Stimulated activated memory B cell treated with anti-CD40 and anti-IgM and Interleukin-4, amounts not matched to agents 10 μg/mL and 1 μg/mL and 100 μg/mL, for 72 hours (primary cell): ENCODE measurements around the gene DPP6.

Experiments used
- ATAC-seq: fragments of 150-1000 bp; cut with Tn5 transposase; 2 replicates; pipeline ENCODE4 v1.10.0; 2021
- H3K27ac Mint-ChIP-seq: one replicate; pipeline ENCODE4 v1.8.0; 2022; ENCODE audit warnings: mild to moderate bottlenecking, mixed read lengths
- H3K27me3 Mint-ChIP-seq: one replicate; pipeline ENCODE4 v1.8.0; 2022; ENCODE audit warnings: mixed read lengths
- H3K36me3 Mint-ChIP-seq: one replicate; pipeline ENCODE4 v1.8.0; 2022; ENCODE audit warnings: mixed read lengths
- H3K4me1 Mint-ChIP-seq: one replicate; pipeline ENCODE4 v1.8.0; 2022; ENCODE audit warnings: mixed read lengths
- H3K4me3 Mint-ChIP-seq: one replicate; pipeline ENCODE4 v1.8.0; 2022; ENCODE audit warnings: mild to moderate bottlenecking, moderate library complexity, mixed read lengths
- H3K9me3 Mint-ChIP-seq: one replicate; pipeline ENCODE4 v1.8.0; 2022; ENCODE audit warnings: mixed read lengths

The DPP6 gene

GRCh38 chr7:154306036-154306435, 253.8 kb downstream of the DPP6 start:
- H3K36me3 Mint-ChIP-seq, result no peaks in the 10 kb centered on the region
- H3K27ac Mint-ChIP-seq, result no peak overlapping the region
- no peak overlapping the region for H3K4me3 Mint-ChIP-seq

GRCh38 chr7:154308928-154309327, 256.7 kb downstream of the DPP6 start:
- Mint-ChIP-seq H3K27me3 (no peaks in the 10 kb centered on the region), H3K27ac (no peak overlapping the region), H3K36me3 (no peaks in the 10 kb centered on the region), H3K9me3 (no peaks in the 10 kb centered on the region), H3K4me3 (no peak overlapping the region), H3K4me1 (no peaks in the 10 kb centered on the region)
- ATAC-seq, result no peak

More at GRCh38 chr7:154306036-154306435, 253.8 kb downstream of the DPP6 start:
- ATAC-seq, result no peak
- no peaks in the 10 kb centered on the region for H3K4me1 Mint-ChIP-seq
- H3K27me3 Mint-ChIP-seq, result no peaks in the 10 kb centered on the region
- peaks cover 5% of the 10 kb centered on the region for H3K9me3 Mint-ChIP-seq

GRCh38 chr7:154310114-154310513, 257.9 kb downstream of the DPP6 start:
- H3K9me3 Mint-ChIP-seq, result no peaks in the 10 kb centered on the region

GRCh38 chr7:154324196-154324595, 272.0 kb downstream of the DPP6 start:
- H3K4me1 Mint-ChIP-seq, result no peaks in the 10 kb centered on the region
- H3K27ac Mint-ChIP-seq, result no peak overlapping the region
- H3K27me3 Mint-ChIP-seq, result no peaks in the 10 kb centered on the region
- no peak for ATAC-seq
- H3K4me3 Mint-ChIP-seq, result no peak overlapping the region
- peaks cover 13% of the 10 kb centered on the region for H3K9me3 Mint-ChIP-seq
- H3K36me3 Mint-ChIP-seq, result no peaks in the 10 kb centered on the region

More at GRCh38 chr7:154310114-154310513, 257.9 kb downstream of the DPP6 start:
- Mint-ChIP-seq H3K27me3 (no peaks in the 10 kb centered on the region), H3K4me1 (no peaks in the 10 kb centered on the region), H3K27ac (no peak overlapping the region), H3K4me3 (no peak overlapping the region), H3K36me3 (no peaks in the 10 kb centered on the region)
- no peak for ATAC-seq

- no peak overlapping the region for H3K27ac Mint-ChIP-seq
- no peaks in the 10 kb centered on the region for H3K4me1 Mint-ChIP-seq
- H3K36me3 Mint-ChIP-seq, result no peaks in the 10 kb centered on the region
- no peaks in the 10 kb centered on the region for H3K27me3 Mint-ChIP-seq
- ATAC-seq, result no peak
- H3K4me3 Mint-ChIP-seq, result no peak overlapping the region
- H3K9me3 Mint-ChIP-seq, result peaks cover 14% of the 10 kb centered on the region
Observed at GRCh38 chr7:154326421-154326820, 274.2 kb downstream of the DPP6 start.

GRCh38 chr7:154330318-154330717, 278.1 kb downstream of the DPP6 start:
- Mint-ChIP-seq H3K4me1 (no peaks in the 10 kb centered on the region), H3K9me3 (peaks cover 9% of the 10 kb centered on the region), H3K27me3 (no peaks in the 10 kb centered on the region), H3K27ac (no peak overlapping the region), H3K36me3 (no peaks in the 10 kb centered on the region), H3K4me3 (no peak overlapping the region)
- ATAC-seq, result no peak

GRCh38 chr7:154332811-154333580, 280.8 kb downstream of the DPP6 start:
- Mint-ChIP-seq H3K27me3 (no peaks in the 10 kb centered on the region), H3K36me3 (no peaks in the 10 kb centered on the region), H3K27ac (no peak overlapping the region), H3K4me3 (no peak overlapping the region), H3K9me3 (peaks cover 10% of the 10 kb centered on the region), H3K4me1 (no peaks in the 10 kb centered on the region)
- ATAC-seq, result no peak

GRCh38 chr7:154336295-154336694, 284.1 kb downstream of the DPP6 start:
- no peaks in the 10 kb centered on the region for H3K36me3 Mint-ChIP-seq
- no peak overlapping the region for H3K4me3 Mint-ChIP-seq
- ATAC-seq, result no peak
- H3K9me3 Mint-ChIP-seq, result peaks cover 3% of the 10 kb centered on the region
- H3K27ac Mint-ChIP-seq, result no peak overlapping the region
- no peaks in the 10 kb centered on the region for H3K27me3 Mint-ChIP-seq
- no peaks in the 10 kb centered on the region for H3K4me1 Mint-ChIP-seq

- H3K27ac Mint-ChIP-seq, result no peak overlapping the region
- H3K4me3 Mint-ChIP-seq, result no peak overlapping the region
- no peaks in the 10 kb centered on the region for H3K4me1 Mint-ChIP-seq
- no peak for ATAC-seq
- no peaks in the 10 kb centered on the region for H3K36me3 Mint-ChIP-seq
- H3K27me3 Mint-ChIP-seq, result no peaks in the 10 kb centered on the region
- peaks cover 3% of the 10 kb centered on the region for H3K9me3 Mint-ChIP-seq
Observed at GRCh38 chr7:154338701-154339506, 286.7 kb downstream of the DPP6 start.

GRCh38 chr7:154342971-154343633, 290.9 kb downstream of the DPP6 start:
- Mint-ChIP-seq H3K4me1 (no peaks in the 10 kb centered on the region), H3K9me3 (peaks cover 2% of the 10 kb centered on the region), H3K36me3 (no peaks in the 10 kb centered on the region), H3K27ac (no peak overlapping the region), H3K4me3 (no peak overlapping the region), H3K27me3 (no peaks in the 10 kb centered on the region)
- no peak for ATAC-seq

GRCh38 chr7:154343778-154344412, 291.7 kb downstream of the DPP6 start:
- H3K4me1 Mint-ChIP-seq, result no peaks in the 10 kb centered on the region
- H3K27ac Mint-ChIP-seq, result no peak overlapping the region
- H3K36me3 Mint-ChIP-seq, result no peaks in the 10 kb centered on the region
- peaks cover 2% of the 10 kb centered on the region for H3K9me3 Mint-ChIP-seq
- no peak for ATAC-seq
- no peak overlapping the region for H3K4me3 Mint-ChIP-seq
- no peaks in the 10 kb centered on the region for H3K27me3 Mint-ChIP-seq

- no peaks in the 10 kb centered on the region for H3K27me3 Mint-ChIP-seq
- no peaks in the 10 kb centered on the region for H3K4me1 Mint-ChIP-seq
- H3K4me3 Mint-ChIP-seq, result no peak overlapping the region
- H3K36me3 Mint-ChIP-seq, result no peaks in the 10 kb centered on the region
- H3K9me3 Mint-ChIP-seq, result peaks cover 5% of the 10 kb centered on the region
- no peak overlapping the region for H3K27ac Mint-ChIP-seq
- ATAC-seq, result no peak
Observed at GRCh38 chr7:154345093-154345492, 292.9 kb downstream of the DPP6 start.

GRCh38 chr7:154347700-154348266, 295.6 kb downstream of the DPP6 start:
- Mint-ChIP-seq H3K27ac (no peak overlapping the region), H3K27me3 (no peaks in the 10 kb centered on the region), H3K36me3 (no peaks in the 10 kb centered on the region), H3K9me3 (peaks cover 5% of the 10 kb centered on the region), H3K4me1 (no peaks in the 10 kb centered on the region), H3K4me3 (no peak overlapping the region)
- ATAC-seq, result no peak

- no peaks in the 10 kb centered on the region for H3K36me3 Mint-ChIP-seq
- H3K4me3 Mint-ChIP-seq, result no peak overlapping the region
- peaks cover 7% of the 10 kb centered on the region for H3K9me3 Mint-ChIP-seq
- no peaks in the 10 kb centered on the region for H3K4me1 Mint-ChIP-seq
- H3K27ac Mint-ChIP-seq, result no peak overlapping the region
- ATAC-seq, result no peak
- no peaks in the 10 kb centered on the region for H3K27me3 Mint-ChIP-seq
Observed at GRCh38 chr7:154350892-154351291, 298.7 kb downstream of the DPP6 start.

GRCh38 chr7:154353355-154353767, 301.2 kb downstream of the DPP6 start:
- Mint-ChIP-seq H3K36me3 (no peaks in the 10 kb centered on the region), H3K9me3 (peaks cover 7% of the 10 kb centered on the region), H3K4me1 (no peaks in the 10 kb centered on the region), H3K4me3 (no peak overlapping the region), H3K27me3 (no peaks in the 10 kb centered on the region), H3K27ac (no peak overlapping the region)
- no peak for ATAC-seq
